Uterus (tissue), 4 donors: ENCODE measurements around the gene DUS4L. TPM values are rescaled to one million over a fixed set of nuclear protein-coding genes. Genes with fewer than 3 reads are reported as not detected.
"Not testable (repeated sequence)": the region's sequence is repeated elsewhere in the genome, so short reads cannot be mapped to it uniquely, and the experiment has no call there.

ENCODE experiments used
- DNase-seq, 2 donors: peaks; one replicate each; pipeline ENCODE4 v3.0.0-alpha.2; 2019 to 2020
- H3K27ac ChIP-seq, 2 donors: fragments of 200-600 bp; sonication (generic); 1 replicate in 1 of 2; 2 replicates in 1 of 2; pipeline ENCODE4 v1.5.1; 2016 to 2018
- H3K27me3 ChIP-seq, 2 donors: fragments of 200-600 bp; sonication (generic); one replicate each; pipeline ENCODE4 v1.5.1; 2018 to 2019; ENCODE audit warnings: control low read depth in 1 of 2
- H3K36me3 ChIP-seq, 2 donors: fragments of 200-600 bp; sonication (generic); one replicate each; pipeline ENCODE4 v1.5.1; 2019; ENCODE audit warnings: control low read depth in 1 of 2
- H3K4me1 ChIP-seq, 2 donors: fragments of 200-600 bp; sonication (generic); one replicate each; pipeline ENCODE4 v1.5.1; 2018 to 2019; ENCODE audit warnings: control low read depth in 1 of 2
- H3K4me3 ChIP-seq, 2 donors: fragments of 200-600 bp; sonication (generic); 1 replicate in 1 of 2; 2 replicates in 1 of 2; pipeline ENCODE4 v1.5.1; 2018 to 2019; ENCODE audit warnings: mild to moderate bottlenecking in 1 of 2
- H3K9me3 ChIP-seq, 2 donors: fragments of 200-600 bp; sonication (generic); one replicate each; pipeline ENCODE4 v1.5.1; 2019; ENCODE audit warnings: control low read depth in 1 of 2
- CTCF ChIP-seq, 4 experiments: fragments of 200-600 bp in 2 of 4; fragments of 450-650 bp in 2 of 4; sonication (generic) in 2 of 4; IDR thresholded peaks; one replicate each; pipeline ENCODE4 v1.5.1; 2016 to 2019; ENCODE audit warnings: antibody characterized with exemption in 4 of 4, mild to moderate bottlenecking in 2 of 4, moderate library complexity in 1 of 4
- POLR2A ChIP-seq, 2 donors: fragments of 450-650 bp; IDR thresholded peaks; one replicate each; pipeline ENCODE4 v1.6.1; 2016; ENCODE audit warnings: antibody characterized with exemption in 2 of 2, mild to moderate bottlenecking in 1 of 2, moderate library complexity in 1 of 2
- intact Hi-C: fragments of 100-400 bp; cut with DNase I; formaldehyde crosslinking; loops from one replicate; pipeline ENCODE4 v1.15.1; 2023; ENCODE audit warnings: low total_unique reads
- total RNA-seq, 4 donors: library from RNA; depleted of rRNA in 3 of 4; stranded (reverse); fragments of >200 nt in 3 of 4; gene quantifications; one replicate each; pipeline versions ENCODE4 v1.1.0 to v1.2.4, GENCODE V29; 2014 to 2023
- donor health status: DM: yes; HTN: yes; CAD: no.

DUS4L gene
- 10 to 100 TPM in 1 of 4 donors, 1 to 10 TPM in 2, not detected in 1; 5.4 to 16.8 (median 10.0) TPM for total RNA-seq

DNA sequence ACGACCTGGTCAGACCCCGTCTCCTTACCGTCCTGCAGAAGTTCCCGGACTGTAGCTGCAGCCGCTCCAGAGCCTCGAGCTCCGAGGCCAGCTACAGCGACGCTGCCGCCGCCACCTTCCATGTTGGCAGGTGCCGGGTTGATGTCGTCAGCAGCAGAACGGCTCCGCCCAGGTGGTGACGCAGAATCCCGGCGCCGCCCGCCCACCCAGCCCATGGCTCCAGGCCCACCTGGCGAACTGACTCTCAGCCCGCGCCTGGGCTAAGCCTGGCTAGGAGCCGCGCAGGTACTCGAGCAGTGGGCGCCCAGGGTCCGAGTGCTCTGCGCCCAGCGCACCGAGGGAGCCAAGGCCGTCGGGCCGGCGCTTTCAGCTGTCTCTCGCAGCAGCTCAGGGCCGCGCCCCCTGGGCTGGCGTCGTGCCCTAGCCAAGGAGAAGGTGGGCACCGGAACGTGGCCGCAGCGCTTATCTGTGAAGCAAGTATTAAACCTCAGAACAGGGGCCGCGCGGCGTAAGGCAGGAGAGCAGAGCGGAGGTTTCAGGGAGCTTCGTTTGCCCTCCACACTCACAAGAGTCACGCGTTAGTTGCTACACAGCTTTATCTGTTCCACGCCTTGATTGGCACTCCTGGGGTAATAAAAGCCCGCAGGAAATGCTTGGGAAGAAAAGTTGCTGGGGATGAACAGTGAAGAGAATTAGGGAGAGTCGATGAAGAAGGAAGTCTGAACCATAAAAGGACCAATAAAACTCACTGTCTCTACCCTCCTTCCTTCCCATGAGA is at the start of gene DUS4L, which contains the start of gene COG5:
Gene DUS4L (plus strand): TSS at position 197 of the 778 bp plus-strand sequence. CDS start 3,100 bp downstream, outside the sequence.
Gene COG5 (minus strand): TSS at position 146 of the 778 bp plus-strand sequence. CDS start 24 bp downstream, at position 122.
- H3K36me3 ChIP-seq = no peaks in the 10 kb centered on the region
- intact Hi-C loops = no loop called here
- peak; percentile 77 to 84 for DNase-seq
- H3K4me3 ChIP-seq = peak within 1 kb of the TSS; percentile 94 to 99
- H3K27ac ChIP-seq = peak within 1 kb of the TSS; percentile 92 to 98
- no peaks in the 10 kb centered on the region for H3K27me3 ChIP-seq
- H3K9me3 ChIP-seq = no peaks in the 10 kb centered on the region
- H3K4me1 ChIP-seq = peaks cover 5 to 13% of the 10 kb centered on the region in 2 donors
- TF ChIP-seq POLR2A (IDR thresholded peaks at IDR 0.05) = peak; percentile 34 to 73
- TF ChIP-seq CTCF (IDR thresholded peaks at IDR 0.05) = no peak

- Histone ChIP-seq H3K4me3 (no peak overlapping the region), H3K27ac (no peak overlapping the region), H3K36me3 (no peaks in the 10 kb centered on the region), H3K9me3 (no peaks in the 10 kb centered on the region), H3K4me1 (no peaks in the 10 kb centered on the region), H3K27me3 (no peaks in the 10 kb centered on the region)
- intact Hi-C loops = no loop called here
- TF ChIP-seq POLR2A (IDR thresholded peaks at IDR 0.05) = no peak
- DNase-seq = no peak
Measured at GRCh38 chr7:107526672-107527071, 37.1 kb upstream of the DUS4L start.

DNA sequence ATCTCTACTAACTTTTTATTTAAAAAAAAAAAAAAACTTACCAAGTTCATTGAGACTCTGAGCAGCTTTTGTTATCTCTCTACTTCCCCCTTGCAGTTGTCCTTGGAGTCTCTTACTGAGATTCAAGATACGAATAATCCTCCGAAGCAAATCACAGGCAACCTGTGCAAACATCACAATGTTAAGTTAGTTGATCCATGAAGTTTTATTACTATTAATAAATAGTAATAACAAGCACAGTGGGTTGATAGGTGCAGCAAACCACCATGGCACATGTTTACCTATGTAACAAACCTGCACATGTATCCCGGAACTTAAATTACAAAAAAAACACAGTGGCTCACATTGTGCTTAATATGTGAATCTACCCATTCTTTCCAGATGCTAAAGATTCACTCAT is 36.6 kb upstream of the DUS4L start:
- no peak for TF ChIP-seq POLR2A (IDR thresholded peaks at IDR 0.05)
- H3K27ac ChIP-seq = no peak overlapping the region
- H3K4me1 ChIP-seq = no peaks in the 10 kb centered on the region
- H3K4me3 ChIP-seq = no peak overlapping the region
- no peaks in the 10 kb centered on the region for H3K36me3 ChIP-seq
- intact Hi-C loops = no loop called here
- no peaks in the 10 kb centered on the region for H3K27me3 ChIP-seq
- no peaks in the 10 kb centered on the region for H3K9me3 ChIP-seq
- DNase-seq = no peak

DNA sequence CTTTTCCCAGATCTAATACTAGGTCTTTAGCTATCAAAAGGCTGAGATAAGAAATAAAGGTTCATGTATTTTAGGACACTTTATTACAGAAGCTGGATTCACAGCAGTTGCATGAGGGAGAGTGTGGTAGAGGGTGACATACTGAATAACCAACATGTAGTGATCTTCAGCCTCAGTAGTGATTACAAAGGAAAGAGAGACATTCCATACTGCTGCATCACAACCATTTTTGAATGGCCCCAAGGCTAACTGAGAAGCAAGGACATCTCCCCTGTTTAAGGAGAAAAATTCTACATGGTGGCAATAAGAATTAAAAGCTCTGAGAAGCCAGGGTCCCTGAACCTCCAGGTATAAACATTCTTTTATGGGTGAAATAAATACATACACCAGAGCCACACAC is 35.3 kb upstream of the DUS4L start:
- Histone ChIP-seq H3K36me3 (no peaks in the 10 kb centered on the region), H3K4me1 (no peaks in the 10 kb centered on the region), H3K9me3 (no peaks in the 10 kb centered on the region), H3K27ac (no peak overlapping the region), H3K27me3 (no peaks in the 10 kb centered on the region), H3K4me3 (no peak overlapping the region)
- intact Hi-C loops = no loop called here
- DNase-seq = no peak
- TF ChIP-seq POLR2A (IDR thresholded peaks at IDR 0.05) (no peak), CTCF (IDR thresholded peaks at IDR 0.05) (no peak)

GRCh38 chr7:107530751-107531150 is 33.0 kb upstream of the DUS4L start:
- intact Hi-C loops = no loop called here
- DNase-seq = no peak
- no peaks in the 10 kb centered on the region for H3K36me3 ChIP-seq
- TF ChIP-seq POLR2A (IDR thresholded peaks at IDR 0.05) = no peak
- TF ChIP-seq CTCF (IDR thresholded peaks at IDR 0.05) = no peak
- H3K27ac ChIP-seq = no peak overlapping the region
- no peak overlapping the region for H3K4me3 ChIP-seq
- H3K27me3 ChIP-seq = no peaks in the 10 kb centered on the region
- no peaks in the 10 kb centered on the region for H3K9me3 ChIP-seq
- H3K4me1 ChIP-seq = no peaks in the 10 kb centered on the region

- intact Hi-C loops = no loop called here
- no peak for TF ChIP-seq CTCF (IDR thresholded peaks at IDR 0.05)
- no peak for TF ChIP-seq POLR2A (IDR thresholded peaks at IDR 0.05)
- no peak overlapping the region for H3K4me3 ChIP-seq
- H3K27me3 ChIP-seq = no peaks in the 10 kb centered on the region
- no peak overlapping the region for H3K27ac ChIP-seq
- no peaks in the 10 kb centered on the region for H3K9me3 ChIP-seq
- DNase-seq = no peak
- H3K36me3 ChIP-seq = no peaks in the 10 kb centered on the region
- no peaks in the 10 kb centered on the region for H3K4me1 ChIP-seq
Measured at GRCh38 chr7:107534139-107534538, 29.6 kb upstream of the DUS4L start.

DNA sequence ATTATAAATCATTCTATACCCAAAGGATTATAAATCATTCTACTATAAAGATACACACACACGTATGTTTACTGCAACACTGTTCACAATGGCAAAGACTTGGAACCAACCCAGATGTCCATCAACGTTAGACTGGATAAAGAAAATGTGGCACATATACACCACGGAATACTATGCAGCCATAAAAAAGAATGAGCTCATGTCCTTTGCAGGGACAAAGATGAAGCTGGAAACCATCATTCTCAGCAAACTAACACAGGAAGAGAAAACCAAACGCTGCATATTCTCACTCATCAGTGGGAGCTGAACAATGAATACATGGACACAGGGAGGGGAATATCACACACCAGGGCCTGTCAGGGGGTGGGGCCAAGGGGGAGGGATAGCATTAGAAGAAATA is 26.5 kb upstream of the DUS4L start:
- H3K27ac ChIP-seq, H3K27me3 ChIP-seq, H3K36me3 ChIP-seq, H3K4me3 ChIP-seq, H3K4me1 ChIP-seq, intact Hi-C loops, DNase-seq, H3K9me3 ChIP-seq: not testable (repeated sequence)
